ENCODE measurements around the gene CELA1. TPM values are rescaled to one million over a fixed set of nuclear protein-coding genes. Genes with fewer than 3 reads are reported as not detected.
A peak's percentile ranks its signal among the peaks of the same experiment; 100 is the strongest.

Gene CELA1
- total RNA-seq, 1 experiment from 2014 or later, result not detected

DNA sequence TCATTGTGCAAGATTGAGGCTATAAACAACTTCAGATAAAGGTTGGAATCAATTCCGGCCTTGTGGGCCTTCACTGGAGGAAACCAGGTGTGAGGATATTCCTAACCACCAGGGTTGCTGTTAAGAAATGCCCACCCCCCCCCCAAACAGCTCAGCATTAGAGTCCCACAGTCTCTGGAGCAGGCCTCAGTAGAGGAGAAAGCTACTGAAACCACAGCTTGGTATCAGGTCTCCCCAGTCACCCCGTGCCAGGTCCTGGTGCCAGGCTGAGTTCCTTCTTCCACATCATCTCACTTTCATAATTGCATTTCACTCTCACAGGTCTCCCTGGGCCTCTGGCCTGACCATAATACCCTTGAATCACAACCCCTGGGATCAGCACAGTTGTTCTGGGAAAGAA is 32.3 kb upstream of the CELA1 start:
- Mint-ChIP-seq H3K4me3 (no peak overlapping the region), H3K36me3 (ENCODE audit: insufficient read depth in 1 of 3, low read depth in 3 of 3) (peaks cover 3 to 60% (median 51%) of the 10 kb centered on the region in 3 experiments; a peak in 6 of 7 replicates), H3K9me3 (no peaks in the 10 kb centered on the region), H3K4me1 (peaks cover 25 to 26% of the 10 kb centered on the region in 2 experiments), H3K27me3 (ENCODE audit: low read depth) (no peaks in the 10 kb centered on the region), H3K27ac (peak overlapping the region in 1 of 3 experiments; percentile 37; a peak in 2 of 7 replicates)
- Histone ChIP-seq H3K23me2 (ENCODE audit: insufficient read length, low read depth, low read length, poor library complexity, severe bottlenecking) (peaks cover 2% of the 10 kb centered on the region), H3K56ac (ENCODE audit: insufficient read length, low read depth, low read length) (no peak overlapping the region), H3K9ac (ENCODE audit: extremely low read depth, insufficient read length, low read length) (no peak overlapping the region), H2BK120ac (ENCODE audit: low read depth, low read length, poor library complexity, severe bottlenecking) (no peak overlapping the region), H3K18ac (ENCODE audit: insufficient read length, low read depth, low read length) (no peak overlapping the region), H3K4me1 (ENCODE audit: insufficient read depth, low read length) (peaks cover 11% of the 10 kb centered on the region), H2BK5ac (ENCODE audit: insufficient read length, low read length) (no peak overlapping the region), H3K27ac (ENCODE audit: insufficient read length, low read depth, low read length) (no peak overlapping the region), H4K5ac (ENCODE audit: insufficient read length, low read depth, low read length) (no peak overlapping the region), H3K27me3 (ENCODE audit: insufficient read depth, low read length) (no peaks in the 10 kb centered on the region), H3K4me2 (ENCODE audit: insufficient read depth, insufficient read length, low read length) (no peak overlapping the region), H2AFZ (ENCODE audit: low read length) (no peak overlapping the region), H3K79me2 (ENCODE audit: insufficient read depth, low read length) (no peaks in the 10 kb centered on the region), H2BK12ac (ENCODE audit: insufficient read length, low read depth, low read length) (no peak overlapping the region), H4K8ac (replicated peaks; ENCODE audit: insufficient read length, low read depth, low read length) (no peak overlapping the region), H3K9me3 (ENCODE audit: control insufficient read depth, low read depth, low read length) (no peaks in the 10 kb centered on the region), H3K23ac (ENCODE audit: insufficient read length, low read depth, low read length) (no peak overlapping the region), H2AK5ac (ENCODE audit: insufficient read length, low read length) (no peak overlapping the region), H3K79me1 (ENCODE audit: insufficient read depth, low read depth, low read length, poor library complexity, severe bottlenecking) (no peaks in the 10 kb centered on the region), H4K91ac (ENCODE audit: insufficient read length, low read depth, low read length) (no peak overlapping the region), H2BK15ac (ENCODE audit: low read depth, low read length) (no peak overlapping the region), H3K4ac (ENCODE audit: low read depth, low read length) (no peak overlapping the region), H2BK20ac (ENCODE audit: low read depth, low read length, poor library complexity, severe bottlenecking) (no peak overlapping the region), H3K14ac (ENCODE audit: insufficient read depth, low read length) (no peak overlapping the region), H4K20me1 (ENCODE audit: control insufficient read depth, insufficient read depth, insufficient read length) (no peaks in the 10 kb centered on the region), H3T11ph (ENCODE audit: low read length) (no peak overlapping the region)
- TF ChIP-seq, protein P1, sequence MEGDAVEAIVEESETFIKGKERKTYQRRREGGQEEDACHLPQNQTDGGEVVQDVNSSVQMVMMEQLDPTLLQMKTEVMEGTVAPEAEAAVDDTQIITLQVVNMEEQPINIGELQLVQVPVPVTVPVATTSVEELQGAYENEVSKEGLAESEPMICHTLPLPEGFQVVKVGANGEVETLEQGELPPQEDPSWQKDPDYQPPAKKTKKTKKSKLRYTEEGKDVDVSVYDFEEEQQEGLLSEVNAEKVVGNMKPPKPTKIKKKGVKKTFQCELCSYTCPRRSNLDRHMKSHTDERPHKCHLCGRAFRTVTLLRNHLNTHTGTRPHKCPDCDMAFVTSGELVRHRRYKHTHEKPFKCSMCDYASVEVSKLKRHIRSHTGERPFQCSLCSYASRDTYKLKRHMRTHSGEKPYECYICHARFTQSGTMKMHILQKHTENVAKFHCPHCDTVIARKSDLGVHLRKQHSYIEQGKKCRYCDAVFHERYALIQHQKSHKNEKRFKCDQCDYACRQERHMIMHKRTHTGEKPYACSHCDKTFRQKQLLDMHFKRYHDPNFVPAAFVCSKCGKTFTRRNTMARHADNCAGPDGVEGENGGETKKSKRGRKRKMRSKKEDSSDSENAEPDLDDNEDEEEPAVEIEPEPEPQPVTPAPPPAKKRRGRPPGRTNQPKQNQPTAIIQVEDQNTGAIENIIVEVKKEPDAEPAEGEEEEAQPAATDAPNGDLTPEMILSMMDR (conservative IDR thresholded peaks at IDR 0.05), result no peak
- no peak for DNase-seq
- whole genome bisulfite sequencing (ENCODE audit: extremely low coverage, insufficient read length, low lambda C conversion rate), result no CpG with 5 or more reads among the region's 2 CpGs

Data from H9 (cell line).